SU-DHL-6 (cell line): ENCODE data around the gene ANK3.

Source experiments
- H2AFZ ChIP-seq: fragments of 200-600 bp; sonication (generic); 2 replicates; pipeline ENCODE4 v1.6.1; 2014; ENCODE audit warnings: low read depth, mild to moderate bottlenecking, moderate library complexity, mixed read lengths, antibody characterized with exemption, low read length; ENCODE audit not compliant: severe bottlenecking
- H3F3A ChIP-seq: fragments of 200-600 bp; shearing (Covaris generic); 2 replicates; pipeline ENCODE4 v1.6.0; 2016; ENCODE audit warnings: antibody characterized with exemption, mild to moderate bottlenecking; ENCODE audit not compliant: insufficient read depth
- H3K27ac ChIP-seq: fragments of 200-600 bp; sonication (generic); 2 replicates; pipeline ENCODE4 v1.5.1; 2016; ENCODE audit warnings: low read depth, mild to moderate bottlenecking, low read length, moderate library complexity, mixed read lengths
- H3K27me3 ChIP-seq: fragments of 200-600 bp; sonication (generic), shearing (Covaris generic); 2 replicates; pipeline ENCODE4 v1.6.0; 2014; ENCODE audit warnings: mild to moderate bottlenecking, low read length
- H3K36me3 ChIP-seq: fragments of 200-600 bp; sonication (generic); 2 replicates; pipeline ENCODE4 v1.6.1; 2014; ENCODE audit warnings: mild to moderate bottlenecking, low read length, mixed read lengths
- H3K4me2 ChIP-seq: fragments of 300-600, 200-600 bp; shearing (Covaris generic), sonication (generic); 2 replicates; pipeline ENCODE4 v1.6.0; 2014; ENCODE audit warnings: low read length, low read depth, mild to moderate bottlenecking; ENCODE audit not compliant: poor library complexity, severe bottlenecking
- H3K4me3 ChIP-seq: fragments of 200-600 bp; sonication (generic); 2 replicates; pipeline ENCODE4 v1.5.1; 2014; ENCODE audit warnings: antibody characterized with exemption, low read length, mild to moderate bottlenecking, mixed read lengths; ENCODE audit not compliant: insufficient read depth, poor library complexity, severe bottlenecking
- H3K79me2 ChIP-seq: fragments of 200-600 bp; sonication (generic); 2 replicates; pipeline ENCODE4 v1.6.1; 2014; ENCODE audit warnings: mild to moderate bottlenecking, low read length, moderate library complexity; ENCODE audit not compliant: insufficient read depth
- H3K9ac ChIP-seq: fragments of 200-600 bp; sonication (generic); 2 replicates; pipeline ENCODE4 v1.7.0; 2014; ENCODE audit warnings: mild to moderate bottlenecking, low read length
- H3K9me2 ChIP-seq: fragments of 200-600 bp; sonication (generic); replicated peaks from 2 replicates; pipeline ENCODE4 v1.6.1; 2014; ENCODE audit warnings: low read length; ENCODE audit not compliant: insufficient read depth
- H3K9me3 ChIP-seq: fragments of 200-600 bp; sonication (generic); 2 replicates; pipeline ENCODE4 v1.6.1; 2014; ENCODE audit warnings: low read length, mixed read lengths; ENCODE audit not compliant: insufficient read depth
- H4K20me1 ChIP-seq: fragments of 200-600 bp; sonication (generic); 2 replicates; pipeline ENCODE4 v1.6.1; 2014; ENCODE audit warnings: low read depth, mild to moderate bottlenecking, antibody characterized with exemption, low read length, moderate library complexity, mixed read lengths
- CTCF ChIP-seq: fragments of 200-600 bp; sonication (generic); IDR thresholded peaks from one replicate; pipeline ENCODE4 v1.5.1; 2017; ENCODE audit warnings: antibody characterized with exemption, mild to moderate bottlenecking, low read length, moderate library complexity; ENCODE audit not compliant: insufficient read depth, poor library complexity, severe bottlenecking
- EZH2phosphoT487 ChIP-seq: fragments of 200-600 bp; sonication (generic), shearing (Covaris generic); conservative IDR thresholded peaks from 2 replicates; pipeline ENCODE4 v1.6.1; 2018; ENCODE audit warnings: mild to moderate bottlenecking, antibody characterized with exemption, low read length, moderate library complexity, mixed read lengths

Gene ANK3

DNA sequence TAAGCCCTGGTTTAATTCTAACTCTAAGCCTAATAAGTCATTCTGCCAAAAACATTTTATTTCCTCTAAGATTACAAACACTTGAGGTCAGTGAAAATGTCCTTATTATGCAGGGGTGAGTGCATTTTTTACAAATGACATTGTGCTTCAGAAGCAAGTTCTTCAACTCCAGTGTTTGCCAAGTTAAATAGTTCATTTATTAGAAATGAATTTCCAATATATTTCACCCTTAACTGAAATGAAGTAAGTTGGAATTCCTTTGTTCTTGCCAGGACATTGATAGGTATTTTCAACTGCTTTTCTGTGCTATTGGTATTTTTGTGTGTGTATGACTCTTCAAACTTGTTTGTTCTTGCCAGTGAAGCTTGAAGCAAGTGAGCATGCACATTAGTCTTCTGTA, 393.8 kb downstream of the ANK3 start:
- H3K27me3 ChIP-seq: no peaks in the 10 kb centered on the region
- no peak overlapping the region for H2AFZ ChIP-seq
- no peak overlapping the region for H3K27ac ChIP-seq
- no peaks in the 10 kb centered on the region for H3F3A ChIP-seq
- no peaks in the 10 kb centered on the region for H3K9me2 ChIP-seq
- H3K36me3 ChIP-seq: no peaks in the 10 kb centered on the region
- H3K4me2 ChIP-seq: no peak overlapping the region
- H3K4me3 ChIP-seq: no peak overlapping the region
- H3K9ac ChIP-seq: no peak overlapping the region
- no peaks in the 10 kb centered on the region for H3K79me2 ChIP-seq
- TF ChIP-seq CTCF (no peak), EZH2phosphoT487 (no peak)
- H4K20me1 ChIP-seq: no peaks in the 10 kb centered on the region
- no peaks in the 10 kb centered on the region for H3K9me3 ChIP-seq

DNA sequence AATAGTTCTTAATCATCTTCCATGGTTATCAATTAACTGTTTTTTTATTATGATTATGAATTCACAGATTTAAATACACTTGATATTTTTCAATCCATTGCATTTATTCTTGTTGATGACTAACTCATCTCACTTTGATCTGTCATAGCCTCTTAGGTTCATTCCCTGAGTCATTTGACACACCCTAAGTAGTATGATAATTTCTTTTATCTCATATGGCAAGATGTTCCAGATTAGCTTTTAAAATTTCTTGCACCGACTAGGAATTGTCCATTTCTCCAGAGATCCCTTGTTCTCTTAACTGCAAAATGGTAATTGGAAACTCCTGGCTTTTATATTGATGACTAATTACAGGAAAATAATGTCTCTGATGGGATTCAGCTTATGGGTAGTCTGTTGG, 395.7 kb downstream of the ANK3 start:
- H3K9ac ChIP-seq: no peak overlapping the region
- no peaks in the 10 kb centered on the region for H3K9me2 ChIP-seq
- H3K9me3 ChIP-seq: no peaks in the 10 kb centered on the region
- H3K36me3 ChIP-seq: no peaks in the 10 kb centered on the region
- H3K4me3 ChIP-seq: no peak overlapping the region
- no peaks in the 10 kb centered on the region for H3K79me2 ChIP-seq
- TF ChIP-seq CTCF (no peak), EZH2phosphoT487 (no peak)
- no peaks in the 10 kb centered on the region for H3K27me3 ChIP-seq
- H3K4me2 ChIP-seq: no peak overlapping the region
- no peak overlapping the region for H3K27ac ChIP-seq
- no peaks in the 10 kb centered on the region for H3F3A ChIP-seq
- no peaks in the 10 kb centered on the region for H4K20me1 ChIP-seq
- H2AFZ ChIP-seq: no peak overlapping the region

DNA sequence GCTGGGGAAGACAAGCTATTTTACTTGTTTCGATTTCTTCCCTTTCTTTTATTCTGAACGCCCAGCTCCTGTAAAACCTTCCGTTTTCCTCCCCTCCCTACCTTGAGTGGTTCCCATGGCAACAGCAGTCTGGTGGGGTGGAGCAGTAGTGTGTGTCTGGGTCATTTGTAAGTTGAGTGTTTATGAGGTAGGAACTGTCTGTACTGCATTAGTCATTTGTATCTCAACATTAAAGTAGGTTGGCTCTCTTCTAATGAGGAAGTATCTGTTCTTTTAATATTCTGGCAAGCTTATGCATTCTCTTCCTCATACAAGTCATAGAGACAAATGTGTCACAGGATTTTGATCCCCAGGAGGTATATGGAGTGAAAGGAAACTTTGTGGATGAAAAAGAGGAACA, 398.0 kb downstream of the ANK3 start:
- Histone ChIP-seq H3K79me2 (no peaks in the 10 kb centered on the region), H3K9me3 (no peaks in the 10 kb centered on the region), H3K9me2 (no peaks in the 10 kb centered on the region), H4K20me1 (no peaks in the 10 kb centered on the region), H3K27ac (0 out of 2 replicates have a peak overlapping the region, but pooled peaks have one; percentile 3), H3F3A (no peaks in the 10 kb centered on the region), H3K27me3 (no peaks in the 10 kb centered on the region), H3K4me3 (peak overlapping the region; percentile 24), H2AFZ (peak overlapping the region; percentile 55), H3K36me3 (no peaks in the 10 kb centered on the region), H3K4me2 (peak overlapping the region; percentile 54), H3K9ac (no peak overlapping the region; the same call in 1 of the 2 replicates)
- TF ChIP-seq CTCF: no peak
- no peak for TF ChIP-seq EZH2phosphoT487

- Histone ChIP-seq H3K9me2 (no peaks in the 10 kb centered on the region), H3K27ac (no peak overlapping the region), H3K9me3 (no peaks in the 10 kb centered on the region), H3F3A (no peaks in the 10 kb centered on the region), H3K4me2 (peak overlapping the region; percentile 54), H2AFZ (no peak overlapping the region), H3K79me2 (no peaks in the 10 kb centered on the region), H3K4me3 (no peak overlapping the region), H3K36me3 (no peaks in the 10 kb centered on the region), H4K20me1 (no peaks in the 10 kb centered on the region), H3K9ac (no peak overlapping the region), H3K27me3 (no peaks in the 10 kb centered on the region)
- TF ChIP-seq CTCF: no peak
- TF ChIP-seq EZH2phosphoT487: no peak
Measured at GRCh38 chr10:59991117-59991516, 398.6 kb downstream of the ANK3 start.
